Heart left ventricle (tissue), 16 donors: ENCODE results near the gene SLC43A3. TPM values are rescaled to one million over a fixed set of nuclear protein-coding genes. Genes with fewer than 3 reads are reported as not detected.

ENCODE experiments used
- ATAC-seq, 4 donors: fragments of 200-7000 bp; cut with Tn5 transposase; one replicate each; pipeline ENCODE4 v1.9.1; 2020 to 2022; ENCODE audit warnings: moderate library complexity in 4 of 4, mild to moderate bottlenecking in 3 of 4, moderate number of reproducible peaks in 1 of 4
- DNase-seq, 5 donors: peaks; one replicate each; pipeline ENCODE4 v3.0.0-alpha.2; 2020
- H3K27ac ChIP-seq, 12 donors: fragments of 200-600 bp; sonication (generic) in 4 of 12; one replicate each; pipeline versions ENCODE4 v1.5.0 to v1.8.0; 2016 to 2022; ENCODE audit warnings: mild to moderate bottlenecking in 2 of 12
- H3K27me3 ChIP-seq, 9 donors: fragments of 200-600 bp; sonication (generic) in 2 of 9; one replicate each; pipeline versions ENCODE4 v1.5.1 to v1.8.0; 2016 to 2022; ENCODE audit warnings: mild to moderate bottlenecking in 3 of 9
- H3K36me3 ChIP-seq, 9 donors: fragments of 200-600 bp; sonication (generic) in 2 of 9; one replicate each; pipeline versions ENCODE4 v1.5.0 to v1.8.0; 2018 to 2022; ENCODE audit warnings: mild to moderate bottlenecking in 2 of 9
- H3K4me1 ChIP-seq, 12 donors: fragments of 200-600 bp; sonication (generic) in 4 of 12; one replicate each; pipeline versions ENCODE4 v1.5.0 to v1.8.0; 2016 to 2022; ENCODE audit warnings: mild to moderate bottlenecking in 3 of 12
- H3K4me3 ChIP-seq, 12 donors: fragments of 200-600 bp; sonication (generic) in 4 of 12; one replicate each; pipeline versions ENCODE4 v1.5.0 to v1.8.0; 2017 to 2022; ENCODE audit warnings: mild to moderate bottlenecking in 9 of 12, moderate library complexity in 4 of 12
- H3K9me3 ChIP-seq, 12 donors: fragments of 200-600 bp; sonication (generic) in 4 of 12; one replicate each; pipeline versions ENCODE4 v1.5.0 to v1.8.0; 2016 to 2022; ENCODE audit warnings: mild to moderate bottlenecking in 1 of 12
- CTCF ChIP-seq, 12 donors: fragments of 200-600 bp; sonication (generic) in 4 of 12; IDR thresholded peaks; one replicate each; pipeline versions ENCODE4 v1.5.0 to v1.8.0; 2018 to 2022; ENCODE audit warnings: antibody characterized with exemption in 12 of 12, mild to moderate bottlenecking in 5 of 12
- POLR2A ChIP-seq, 2 donors: fragments of 450-650 bp; IDR thresholded peaks; one replicate each; pipeline ENCODE4 v1.6.1; 2017; ENCODE audit warnings: antibody characterized with exemption in 2 of 2, mild to moderate bottlenecking in 2 of 2, moderate library complexity in 2 of 2
- WGBS, 4 donors: extraction: QIAGEN DNeasy Blood & Tissue Kit in 2 of 4; methylation state at CpG; one replicate each; pipeline versions ENCODE4 v1.1.5 to v1.1.7; 2013 to 2018; 5-methylcytosine and 5-hydroxymethylcytosine counted together
- intact Hi-C, 10 donors: fragments of 100-400 bp; cut with DNase I; formaldehyde crosslinking; loops; one replicate each; pipeline versions ENCODE4 v1.11.1 to v1.14.2; 2022
- polyA plus RNA-seq, 2 donors: library from polyadenylated mRNA; stranded (reverse); fragments of 200-250 nt; gene quantifications; one replicate each; pipeline ENCODE4 v1.2.3, GENCODE V29; 2013
- total RNA-seq, 9 donors: library from RNA; depleted of rRNA in 2 of 9; stranded (reverse); fragments of >200 nt in 2 of 9; fragmentation: NEBNext Ultra II Directional in 3 of 9; extraction: Animal tissue kit (Norgen Biotek cat#: 25700) in 3 of 9; gene quantifications; one replicate each; pipeline versions ENCODE4 v1.1.0 to v1.2.4, GENCODE V29; 2016 to 2023
- donor health status: ischemic (EF 13 %, LVEDD 7.1; RV severe dilation, severe dysfunction).
- donor health status: healthy with polysubstance abuse.
- donor health status: DM: no; HTN: yes; CAD: no.
- donor health status: DM: no; HTN: no; CAD: no.
- donor health status: ischemic (EF 25% LVEDD 6.9; RV normal size, moderate dysfunction).
- donor health status: ischemic (EF 25% LVEDD 5.7; RV mildly dilated, moderate dysfunction).
- donor health status: healthy.
- donor health status: DM: yes; HTN: yes; CAD: no.
- donor health status: ischemic (EF 35%, LVEDD 5.7; RV mildly dilated, moderate dysfunction).
- donor health status: nonischemic (EF 11% LVEDD 7.7; RV severe dilation, severe dysfunction).
- donor health status: DM: yes; HTN: yes; CAD: no.
- donor health status: PGD.
- donor health status: ischemic (EF 29% LVEDD 5.4; RV normal size, mild dysfunction).
- donor health status: nonischemic (EF 23%, LVEDD 6.1; RV moderate dilation, normal function).

Gene SLC43A3
- total and polyA plus RNA-seq, 11 donors = 13.5 to 56.9 (median 23.6) TPM

- Histone ChIP-seq H3K4me3 (peak overlapping the region in 11 of 12 donors; percentile 32 to 79 (median 61)), H3K4me1 (peaks cover 6 to 76% (median 55%) of the 10 kb centered on the region in 12 donors), H3K27me3 (no peaks in the 10 kb centered on the region), H3K9me3 (no peaks in the 10 kb centered on the region), H3K27ac (peak overlapping the region; percentile 88 to 98 (median 92)), H3K36me3 (peaks cover 0 to 36% (median 14%) of the 10 kb centered on the region in 9 donors)
- no peak for TF ChIP-seq POLR2A (IDR thresholded peaks at IDR 0.05)
- TF ChIP-seq CTCF (IDR thresholded peaks at IDR 0.05) = no peak
- ATAC-seq (peak; percentile 13 to 45 (median 30)), DNase-seq (peak; percentile 70 to 74 (median 72))
- WGBS, 4 donors = 30 to 51% (median 35%) methylated on average over 9 to 15 of the region's 15 CpGs
- intact Hi-C loops = loop anchor here in 2 of 10 donors (2.0 to 5.0 kb wide), 2 partner anchors 19 to 79 kb away; no protein-coding TSS in a partner anchor
Observed at GRCh38 chr11:57425565-57426438, 1.1 kb downstream of the SLC43A3 start.

GRCh38 chr11:57424792-57425564, 1.9 kb downstream of the SLC43A3 start:
- peak; percentile 27 to 88 (median 80) for ATAC-seq
- peaks cover 0 to 44% (median 22%) of the 10 kb centered on the region in 9 donors for H3K36me3 ChIP-seq
- peak overlapping the region; percentile 88 to 98 (median 92) for H3K27ac ChIP-seq
- 31 to 43% (median 39%) methylated on average over 14 to 15 of the region's 15 CpGs for WGBS, 4 donors
- peak; percentile 75 to 86 (median 77) for DNase-seq
- peak overlapping the region in 9 of 12 donors; percentile 10 to 79 (median 61) for H3K4me3 ChIP-seq
- intact Hi-C loops = loop anchor here in 2 of 10 donors (2.0 to 5.0 kb wide), 2 partner anchors 18 to 78 kb away; no protein-coding TSS in a partner anchor
- H3K4me1 ChIP-seq = peaks cover 6 to 68% (median 55%) of the 10 kb centered on the region in 12 donors
- TF ChIP-seq POLR2A (IDR thresholded peaks at IDR 0.05) (no peak), CTCF (IDR thresholded peaks at IDR 0.05) (no peak)
- H3K27me3 ChIP-seq = no peaks in the 10 kb centered on the region
- no peaks in the 10 kb centered on the region for H3K9me3 ChIP-seq

GRCh38 chr11:57424137-57424791, 2.7 kb downstream of the SLC43A3 start:
- 73 to 81% (median 75%) methylated on average over 8 to 9 of the region's 9 CpGs for WGBS, 4 donors

More at GRCh38 chr11:57424137-57424791, 2.7 kb downstream of the SLC43A3 start:
- TF ChIP-seq POLR2A (IDR thresholded peaks at IDR 0.05) (no peak), CTCF (IDR thresholded peaks at IDR 0.05) (no peak)
- DNase-seq (no peak), ATAC-seq (no peak)
- H3K36me3 ChIP-seq = peaks cover 0 to 51% (median 29%) of the 10 kb centered on the region in 9 donors
- H3K27me3 ChIP-seq = no peaks in the 10 kb centered on the region
- peak overlapping the region in 8 of 12 donors; percentile 13 to 79 (median 62) for H3K4me3 ChIP-seq
- H3K27ac ChIP-seq = peak overlapping the region in 11 of 12 donors; percentile 88 to 98 (median 93)
- H3K9me3 ChIP-seq = no peaks in the 10 kb centered on the region
- H3K4me1 ChIP-seq = peaks cover 6 to 68% (median 55%) of the 10 kb centered on the region in 12 donors
- intact Hi-C loops = loop anchor here in 1 of 10 donors (2.0 kb wide), 1 partner anchor 17 kb away; no protein-coding TSS in a partner anchor
